ENCODE measurements around the gene CDK16.

The CDK16 gene

DNA sequence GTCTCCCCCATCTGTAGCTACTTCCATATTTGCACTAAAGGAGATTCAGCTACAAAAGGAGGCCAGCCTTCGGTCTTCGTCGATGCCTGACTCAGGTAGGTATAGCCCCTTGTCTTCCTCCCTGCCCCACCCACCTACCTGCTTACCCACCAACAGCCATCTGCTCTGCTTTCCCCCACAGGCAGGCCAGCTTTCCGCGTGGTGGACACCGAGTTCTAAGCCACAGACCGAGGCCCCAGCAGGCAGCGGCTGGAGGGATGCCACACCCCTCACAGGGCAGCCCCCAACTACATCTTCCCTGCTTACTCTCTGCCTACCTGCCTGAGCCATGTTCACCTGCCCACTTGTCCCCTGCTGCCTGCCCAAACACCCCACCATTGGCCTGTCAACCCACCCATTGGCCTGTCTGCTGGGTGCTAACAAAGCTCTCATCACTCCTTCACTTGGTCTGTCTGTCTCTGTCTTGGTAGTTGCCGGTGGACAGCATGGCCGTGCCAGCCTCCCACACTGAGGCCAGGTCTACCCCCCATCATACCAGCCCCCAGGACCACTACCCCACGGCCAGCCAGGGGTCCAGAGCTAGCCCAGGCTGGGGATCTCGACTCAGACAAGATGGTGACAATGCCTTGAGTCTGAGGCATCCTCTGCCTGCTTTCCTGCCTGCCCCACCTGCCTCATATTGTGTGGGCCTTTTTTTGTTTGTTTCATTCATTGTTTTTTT is 10.2 kb downstream of the CDK16 start:
- DNase-seq (ENCODE audit: low spot score) = no peak

DNA sequence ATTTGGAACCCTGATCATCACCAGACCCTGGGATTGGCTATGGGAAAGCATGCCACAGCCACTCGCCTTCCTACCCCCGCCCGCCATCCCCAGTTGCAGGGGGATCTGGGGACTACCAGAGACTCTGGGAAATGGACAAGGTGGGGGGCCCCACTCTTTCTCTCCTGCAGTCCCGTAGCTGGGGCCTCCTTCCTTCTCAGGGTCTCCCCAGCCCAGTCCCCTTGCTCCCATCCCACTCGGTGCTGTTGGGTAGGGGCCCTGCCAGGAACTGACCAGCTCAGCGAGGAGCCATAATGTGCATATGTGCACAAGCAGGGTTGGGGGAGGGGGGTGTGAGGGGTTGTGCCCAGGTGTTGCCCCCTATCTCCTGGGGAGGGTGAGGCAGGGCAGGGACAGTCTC is 10.9 kb downstream of the CDK16 start:
- DNase-seq (ENCODE audit: low spot score) = no peak

DNA sequence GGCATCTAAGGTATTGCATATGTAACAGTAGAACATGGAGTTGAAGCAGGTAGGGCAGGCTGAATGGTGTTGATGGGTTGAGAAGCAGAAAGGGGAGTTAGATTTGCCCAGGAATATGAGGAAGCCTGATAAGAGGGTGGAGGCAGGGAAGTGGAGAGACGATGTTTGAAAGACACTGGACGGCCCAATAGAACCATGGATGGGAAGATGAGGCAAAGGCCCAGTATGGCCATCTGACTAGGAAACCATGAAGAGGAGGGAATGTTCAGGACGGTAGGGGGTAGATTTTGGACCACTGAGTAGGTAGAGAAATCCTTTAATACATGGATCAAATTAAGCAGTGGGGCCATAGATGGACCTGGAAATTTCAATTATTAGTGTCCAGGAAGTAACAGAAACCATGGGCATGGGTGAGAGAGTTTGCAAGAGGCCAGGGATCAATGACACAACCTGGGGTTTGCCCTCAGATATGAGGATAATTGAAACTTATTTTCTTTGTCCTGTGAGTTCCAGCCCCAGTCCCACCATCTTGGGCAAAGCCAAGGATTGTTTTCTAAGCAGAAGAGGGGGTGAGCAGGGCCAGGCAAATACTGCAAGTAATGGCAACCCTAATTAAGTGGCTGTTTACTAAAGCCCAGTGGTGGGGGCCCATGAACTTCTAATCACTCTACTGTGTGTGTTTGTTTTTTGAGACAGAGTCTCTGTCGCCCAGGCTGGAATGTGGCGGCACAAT is 11.8 kb downstream of the CDK16 start:
- no peak for DNase-seq (ENCODE audit: low spot score)

DNA sequence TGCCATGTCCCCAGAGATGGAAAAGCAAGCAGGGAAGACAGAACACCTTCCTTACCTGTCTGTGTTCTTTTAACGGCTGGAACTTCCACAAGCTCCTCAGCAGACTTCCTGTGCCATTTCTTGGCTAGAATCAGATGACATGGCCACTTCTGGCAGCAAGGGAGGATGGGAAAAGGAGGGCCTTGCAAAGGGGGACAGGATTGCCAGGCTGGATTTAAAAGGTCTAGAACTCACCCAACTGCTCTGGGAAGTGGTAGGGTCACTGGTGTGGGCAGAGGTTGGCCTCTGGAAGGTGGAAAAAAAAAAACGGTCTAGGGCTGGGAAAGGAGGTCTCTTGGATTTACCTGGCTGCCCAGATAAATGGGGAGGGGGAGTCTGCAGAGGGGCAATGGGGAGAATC is 12.7 kb downstream of the CDK16 start:
- DNase-seq (ENCODE audit: low spot score) = no peak

DNA sequence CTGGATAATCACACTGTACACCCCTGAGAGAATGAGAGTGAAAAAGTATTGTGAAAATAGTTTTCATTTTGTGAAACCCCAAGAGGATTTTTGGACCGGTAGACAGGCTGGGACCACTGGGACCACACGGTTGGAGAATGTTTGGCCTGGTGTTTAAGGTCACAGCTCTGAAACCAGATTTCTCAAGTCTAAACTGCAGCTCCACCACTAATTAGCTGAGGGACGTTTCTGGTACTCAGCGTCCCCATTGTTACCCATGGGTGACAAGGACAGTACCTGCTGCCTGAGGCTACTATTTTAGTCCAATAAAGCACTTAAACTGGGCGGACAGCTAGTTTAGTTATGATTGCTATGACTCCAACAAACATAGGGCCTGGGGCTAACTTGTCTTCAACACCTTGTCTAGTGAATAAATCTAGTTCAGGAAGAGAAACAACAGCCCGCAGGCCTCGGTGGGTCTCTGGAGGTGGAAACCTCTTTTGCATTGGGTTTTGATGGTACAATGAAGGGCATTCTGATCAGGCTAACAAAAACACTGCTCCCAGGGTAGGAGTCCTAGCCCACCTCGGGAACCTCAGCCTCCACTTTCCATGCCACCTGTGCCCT is 13.8 kb downstream of the CDK16 start:
- no peak for DNase-seq (ENCODE audit: low spot score)

DNA sequence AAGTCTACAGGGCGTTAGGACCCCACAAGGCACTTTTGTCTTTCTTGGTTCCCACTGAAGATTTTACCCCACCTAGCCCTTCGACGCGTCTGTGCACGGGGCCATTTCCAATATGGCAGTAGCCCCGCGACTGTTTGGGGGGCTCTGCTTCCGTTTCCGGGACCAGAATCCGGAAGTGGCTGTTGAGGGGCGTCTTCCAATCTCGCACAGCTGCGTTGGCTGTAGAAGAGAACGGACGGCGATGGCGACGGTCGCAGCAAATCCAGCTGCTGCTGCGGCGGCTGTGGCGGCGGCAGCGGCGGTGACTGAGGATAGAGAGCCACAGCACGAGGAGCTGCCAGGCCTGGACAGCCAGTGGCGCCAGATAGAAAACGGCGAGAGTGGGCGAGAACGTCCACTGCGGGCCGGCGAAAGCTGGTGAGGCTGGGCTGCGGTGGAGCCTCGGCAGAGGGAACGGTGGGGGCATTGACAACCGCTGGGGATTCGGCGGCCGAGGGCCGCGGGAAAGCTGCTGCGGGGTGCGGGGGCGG is 14.4 kb downstream of the CDK16 start, which contains the start of gene USP11:
Gene USP11, plus strand, starts transcription at position 207 of the 530 bp plus-strand sequence. Its CDS starts 35 bp downstream, at position 242.
- DNase-seq (ENCODE audit: low spot score) = peak; percentile 54

DNA sequence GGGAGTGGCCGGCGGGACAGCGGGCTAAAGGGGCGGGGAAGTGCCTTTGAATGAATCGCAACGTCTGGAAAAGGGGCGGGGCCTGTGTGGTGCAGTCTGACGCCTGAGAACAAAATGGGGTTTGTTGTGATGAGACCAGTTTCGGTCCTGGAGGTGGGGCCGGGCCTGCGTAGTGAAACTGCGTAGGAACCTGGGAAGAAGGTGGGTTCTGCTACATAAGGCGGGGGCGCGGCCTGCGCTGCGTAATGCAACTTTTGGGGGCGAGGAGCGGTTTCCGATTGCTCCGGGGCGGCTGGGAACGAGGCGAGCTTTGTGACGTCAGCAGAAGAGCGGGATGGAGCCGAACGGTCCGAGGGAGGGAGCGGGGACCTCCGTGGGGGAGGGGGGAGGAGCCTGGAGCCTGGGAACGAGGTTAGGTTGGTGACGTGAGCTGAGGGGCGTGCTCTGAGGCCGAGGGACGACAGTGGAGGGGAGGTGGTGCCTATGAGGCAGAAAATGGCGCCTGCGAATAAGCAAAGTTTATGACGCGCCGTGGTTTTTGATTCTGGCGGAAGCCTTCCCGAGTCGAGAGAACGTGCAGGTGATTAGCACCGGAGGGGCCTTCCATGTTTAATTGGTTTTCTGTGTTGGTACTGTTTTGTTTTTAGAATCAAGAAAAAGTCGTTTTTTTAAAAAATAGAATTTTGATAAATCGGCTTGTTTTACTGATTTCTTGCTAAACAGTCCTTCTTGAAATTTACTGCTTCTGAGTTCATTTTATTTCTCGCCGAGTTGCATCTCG is 15.0 kb downstream of the CDK16 start:
- DNase-seq (ENCODE audit: low spot score) = peak; percentile 90

DNA sequence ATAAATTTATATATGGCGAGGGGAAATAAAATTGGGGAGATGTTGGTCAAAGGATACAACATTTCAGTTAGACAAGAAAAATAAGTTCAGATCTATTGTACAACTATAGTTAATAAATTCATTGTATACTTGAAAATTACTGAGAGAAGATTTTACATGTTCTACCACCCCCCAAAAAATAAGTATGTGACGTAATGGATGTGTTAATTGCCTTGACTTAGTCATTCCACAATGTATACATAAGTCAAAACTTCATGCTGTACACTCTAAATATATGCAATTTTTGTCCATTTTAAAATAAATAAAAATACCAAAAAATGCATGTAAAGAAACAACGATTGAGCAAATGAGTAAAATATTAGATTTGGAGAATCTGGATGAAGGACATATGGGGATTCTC is 16.1 kb downstream of the CDK16 start:
- no peak for DNase-seq (ENCODE audit: low spot score)

DNA sequence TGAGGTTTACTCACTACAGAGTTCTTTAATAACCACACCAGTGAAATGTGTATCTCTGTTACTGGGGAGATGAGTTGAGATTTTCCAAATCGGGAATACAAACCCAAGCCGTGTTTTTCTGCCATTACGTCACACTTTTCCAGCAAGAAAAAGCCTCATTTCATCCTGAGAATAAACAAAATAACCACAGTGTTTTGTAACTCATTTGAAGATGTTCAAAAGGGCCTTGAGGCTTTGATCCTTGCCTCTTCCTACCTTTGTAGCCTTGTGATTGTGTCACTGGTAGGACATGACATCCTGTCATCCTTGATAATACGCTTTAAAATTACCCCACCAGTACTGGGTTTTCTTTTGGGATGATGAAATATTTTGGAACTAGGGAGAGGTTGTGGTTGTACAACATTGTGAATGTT is 17.2 kb downstream of the CDK16 start:
- DNase-seq (ENCODE audit: low spot score) = no peak

DNA sequence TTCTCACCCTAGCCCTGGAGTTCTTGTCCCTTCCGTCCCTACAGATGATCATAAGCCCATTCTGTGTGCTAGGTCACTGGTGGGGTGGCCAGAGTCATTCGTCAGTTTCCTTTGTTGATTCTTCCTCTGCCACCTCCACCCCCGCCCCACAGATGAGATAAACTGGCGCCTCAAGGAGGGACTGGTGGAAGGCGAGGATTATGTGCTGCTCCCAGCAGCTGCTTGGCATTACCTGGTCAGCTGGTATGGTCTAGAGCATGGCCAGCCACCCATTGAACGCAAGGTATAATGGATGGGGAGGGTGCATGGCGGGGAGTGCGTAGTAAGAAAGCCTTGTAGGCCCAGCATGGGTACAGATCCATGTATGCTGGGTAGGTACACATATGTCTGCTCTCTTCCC is 20.7 kb downstream of the CDK16 start:
- DNase-seq (ENCODE audit: low spot score) = no peak

DNA sequence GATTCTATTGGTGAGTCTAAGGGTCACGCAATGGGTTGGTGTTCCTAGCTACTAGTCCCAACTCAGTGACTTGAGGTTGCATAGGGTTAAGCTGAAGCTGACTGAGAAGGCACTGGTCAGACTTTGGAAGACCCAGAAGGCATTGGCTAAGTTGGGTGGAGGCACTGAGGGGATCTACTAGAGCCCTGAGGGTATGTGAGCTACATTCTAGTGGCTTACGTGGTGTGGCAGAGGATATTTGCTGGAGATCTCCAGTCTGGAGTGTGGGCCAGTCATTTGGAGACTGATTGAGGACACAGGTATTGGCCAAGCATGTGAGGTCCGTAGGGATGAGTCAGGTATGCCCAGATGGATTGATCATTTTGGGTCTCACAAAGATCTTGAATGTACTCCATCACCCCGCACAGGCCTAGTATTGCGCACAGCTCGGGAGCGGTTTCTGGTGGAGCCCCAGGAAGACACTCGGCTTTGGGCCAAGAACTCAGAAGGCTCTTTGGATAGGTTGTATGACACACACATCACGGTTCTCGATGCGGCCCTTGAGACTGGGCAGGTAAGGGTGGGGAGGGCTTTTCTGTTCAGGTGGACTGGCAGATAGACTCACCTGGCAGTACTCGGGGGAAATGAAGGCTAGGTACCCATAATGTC is 21.5 kb downstream of the CDK16 start:
- DNase-seq (ENCODE audit: low spot score) = no peak

DNA sequence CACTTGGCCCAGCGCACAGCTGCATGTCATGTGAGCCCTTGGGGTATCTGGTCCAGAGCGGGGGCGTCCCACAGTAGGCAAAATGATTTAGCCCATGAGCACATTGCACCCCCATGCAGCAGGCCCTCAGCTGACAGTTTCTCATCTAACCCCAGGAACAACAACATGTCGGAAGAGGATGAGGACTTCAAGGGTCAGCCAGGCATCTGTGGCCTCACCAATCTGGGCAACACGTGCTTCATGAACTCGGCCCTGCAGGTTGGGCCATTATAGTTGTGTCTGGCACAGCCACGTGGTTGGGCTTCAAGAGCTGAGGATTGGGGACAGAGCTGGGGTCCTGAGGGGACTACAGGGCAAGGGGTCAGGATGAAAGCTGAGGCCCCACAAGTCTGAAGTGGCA is 22.1 kb downstream of the CDK16 start:
- no peak for DNase-seq (ENCODE audit: low spot score)

DNA sequence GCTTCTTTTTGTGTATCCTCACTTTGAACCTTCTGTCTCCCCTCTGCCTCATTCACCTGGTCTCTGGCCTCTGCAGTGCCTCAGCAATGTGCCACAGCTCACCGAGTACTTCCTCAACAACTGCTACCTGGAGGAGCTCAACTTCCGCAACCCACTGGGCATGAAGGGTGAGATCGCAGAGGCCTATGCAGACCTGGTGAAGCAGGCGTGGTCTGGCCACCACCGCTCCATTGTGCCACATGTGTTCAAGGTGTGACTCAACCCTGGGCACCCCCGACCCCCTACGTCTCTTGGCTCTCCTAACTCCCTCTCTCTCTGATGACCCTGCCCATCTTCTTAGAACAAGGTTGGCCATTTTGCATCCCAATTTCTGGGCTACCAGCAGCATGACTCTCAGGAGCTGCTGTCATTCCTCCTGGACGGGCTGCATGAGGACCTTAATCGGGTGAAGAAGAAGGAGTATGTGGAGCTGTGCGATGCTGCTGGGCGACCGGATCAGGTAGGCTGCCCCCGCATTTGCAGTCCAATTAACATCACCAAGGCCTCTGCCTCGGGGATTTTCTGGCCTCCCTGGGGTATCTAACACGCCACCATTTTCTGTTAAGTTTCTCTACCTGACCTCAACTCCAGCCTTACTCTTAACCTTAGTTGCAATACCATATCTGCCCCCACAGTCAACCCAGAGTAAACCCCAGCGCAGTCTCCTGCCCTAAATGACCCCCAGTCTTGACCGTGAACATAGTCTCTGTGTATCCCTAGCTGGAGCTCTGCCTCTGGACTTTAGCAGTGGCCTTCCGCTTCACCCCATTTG is 22.9 kb downstream of the CDK16 start:
- no peak for DNase-seq (ENCODE audit: low spot score)

DNA sequence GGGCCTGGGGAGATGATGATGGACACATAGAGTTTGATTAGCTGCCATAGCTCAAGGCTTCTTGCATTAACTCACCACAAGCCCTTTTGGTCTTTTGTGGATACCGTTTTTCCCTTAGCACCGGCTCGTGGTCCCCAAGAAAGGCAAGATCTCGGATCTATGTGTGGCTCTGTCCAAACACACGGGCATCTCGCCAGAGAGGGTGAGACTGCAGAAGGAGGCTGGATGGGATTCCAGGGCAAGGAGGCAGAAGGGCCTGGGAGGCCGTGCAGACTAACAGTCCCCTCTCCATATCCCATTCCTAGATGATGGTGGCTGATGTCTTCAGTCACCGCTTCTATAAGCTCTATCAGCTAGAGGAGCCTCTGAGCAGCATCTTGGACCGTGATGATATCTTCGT is 23.8 kb downstream of the CDK16 start:
- DNase-seq (ENCODE audit: low spot score) = no peak

DNA sequence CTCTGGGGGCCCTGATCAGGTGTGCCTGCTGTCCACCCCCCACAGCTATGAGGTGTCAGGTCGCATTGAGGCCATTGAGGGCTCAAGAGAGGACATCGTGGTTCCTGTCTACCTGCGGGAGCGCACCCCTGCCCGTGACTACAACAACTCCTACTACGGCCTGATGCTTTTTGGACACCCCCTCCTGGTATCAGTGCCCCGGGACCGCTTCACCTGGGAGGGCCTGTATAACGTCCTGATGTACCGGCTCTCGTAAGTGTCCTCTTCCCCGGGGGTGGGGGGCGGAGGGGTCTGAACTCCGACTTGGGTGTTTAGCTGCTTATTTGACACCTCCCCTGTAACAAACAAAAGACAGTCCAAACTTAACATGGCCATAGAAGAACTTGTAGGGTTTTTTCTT is 24.9 kb downstream of the CDK16 start:
- no peak for DNase-seq (ENCODE audit: low spot score)

DNA sequence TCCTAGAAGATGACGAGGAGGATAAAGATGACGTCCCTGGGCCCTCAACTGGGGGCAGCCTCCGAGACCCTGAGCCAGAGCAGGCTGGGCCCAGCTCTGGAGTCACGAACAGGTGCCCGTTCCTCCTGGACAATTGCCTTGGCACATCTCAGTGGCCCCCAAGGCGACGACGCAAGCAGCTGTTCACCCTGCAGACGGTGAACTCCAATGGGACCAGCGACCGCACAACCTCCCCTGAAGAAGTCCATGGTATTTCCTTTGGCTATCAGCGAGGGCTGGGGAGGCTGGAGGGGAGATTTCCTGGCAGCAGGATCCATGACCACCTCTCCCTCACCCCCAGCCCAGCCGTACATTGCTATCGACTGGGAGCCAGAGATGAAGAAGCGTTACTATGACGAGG is 26.2 kb downstream of the CDK16 start:
- DNase-seq (ENCODE audit: low spot score) = no peak

DNA sequence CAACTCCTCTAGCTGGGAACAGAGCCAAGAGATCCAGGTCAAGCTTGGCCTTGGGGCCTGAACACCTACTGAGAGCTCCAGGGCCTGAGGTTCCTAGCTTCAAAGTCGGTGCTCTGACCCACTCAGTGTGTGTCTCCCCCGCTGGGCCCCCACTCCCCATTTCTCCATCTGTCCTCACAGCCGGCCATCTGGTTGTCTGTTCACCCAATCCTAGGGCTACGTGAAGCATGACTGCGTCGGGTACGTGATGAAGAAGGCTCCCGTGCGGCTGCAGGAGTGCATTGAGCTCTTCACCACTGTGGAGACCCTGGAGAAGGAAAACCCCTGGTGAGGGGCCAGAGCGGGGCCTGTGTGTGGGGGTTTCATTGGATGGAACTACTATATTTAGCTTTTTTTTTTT is 26.7 kb downstream of the CDK16 start:
- no peak for DNase-seq (ENCODE audit: low spot score)

DNA sequence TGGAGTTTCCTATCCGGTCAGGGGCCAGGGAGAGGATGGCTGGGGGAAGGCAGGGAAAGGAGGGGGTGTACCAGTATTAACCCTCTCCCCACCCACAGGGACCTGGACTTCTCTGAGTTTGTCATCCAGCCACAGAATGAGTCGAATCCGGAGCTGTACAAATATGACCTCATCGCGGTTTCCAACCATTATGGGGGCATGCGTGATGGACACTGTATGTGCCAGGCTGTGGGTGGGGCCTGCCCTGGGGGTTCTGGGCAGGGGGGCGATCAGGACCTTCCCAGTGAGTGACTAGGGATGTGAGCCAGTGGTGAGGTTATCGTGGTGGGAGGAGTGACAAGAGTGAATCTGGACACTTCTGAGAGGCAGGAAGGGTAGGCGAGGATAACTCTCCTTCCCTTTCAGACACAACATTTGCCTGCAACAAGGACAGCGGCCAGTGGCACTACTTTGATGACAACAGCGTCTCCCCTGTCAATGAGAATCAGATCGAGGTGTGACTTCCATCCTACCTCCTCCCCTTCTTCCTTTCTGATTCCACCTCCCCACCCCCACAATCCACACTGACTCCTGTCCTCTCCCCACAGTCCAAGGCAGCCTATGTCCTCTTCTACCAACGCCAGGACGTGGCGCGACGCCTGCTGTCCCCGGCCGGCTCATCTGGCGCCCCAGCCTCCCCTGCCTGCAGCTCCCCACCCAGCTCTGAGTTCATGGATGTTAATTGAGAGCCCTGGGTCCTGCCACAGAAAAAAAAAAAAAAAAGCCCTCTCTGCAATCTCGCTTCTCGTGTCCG is 28.9 kb downstream of the CDK16 start:
- DNase-seq (ENCODE audit: low spot score) = no peak

DNA sequence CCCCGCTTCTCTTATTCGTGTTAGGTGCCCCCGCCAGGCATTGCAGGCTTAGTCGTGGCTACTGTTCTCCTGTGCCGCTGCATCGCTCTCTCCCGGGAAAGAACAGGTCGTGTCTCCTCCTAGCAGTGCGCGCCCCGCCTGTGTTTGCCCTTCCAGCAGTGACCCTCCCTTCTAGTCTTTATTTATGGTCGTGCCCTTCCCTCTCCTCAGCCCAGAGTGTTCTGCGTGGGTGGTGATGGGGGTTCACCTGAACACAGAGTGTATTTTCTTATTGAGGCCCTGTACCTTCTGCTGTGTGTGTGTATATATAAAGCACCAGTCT is 29.5 kb downstream of the CDK16 start:
- no peak for DNase-seq (ENCODE audit: low spot score)

DNA sequence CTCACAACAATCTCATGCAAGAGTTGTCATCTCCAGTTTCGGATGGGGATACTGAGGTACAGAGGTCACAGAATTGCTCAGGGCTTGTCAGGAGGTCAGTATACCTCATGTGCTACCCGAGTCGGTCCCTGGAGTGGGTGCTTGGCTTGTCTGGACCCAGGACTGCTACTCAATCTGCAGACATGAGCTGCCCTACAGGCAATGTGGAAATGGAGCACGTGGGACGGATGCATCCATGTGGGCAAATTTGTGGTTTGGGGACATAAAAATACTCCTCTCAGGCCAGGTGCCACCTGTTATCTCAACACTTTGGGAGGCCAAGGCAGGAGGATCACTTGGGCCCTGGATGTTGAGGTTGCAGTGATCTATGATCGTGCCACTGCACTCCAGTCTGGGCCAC is 30.1 kb downstream of the CDK16 start:
- no peak for DNase-seq (ENCODE audit: low spot score)

Measured in GM03348 (cell line).